NK-92 treated with Interleukin-12 subunit alpha and Interleukin-12 subunit beta, amount 100 ng/mL, for 24 hours (cell line): Measurements from ENCODE around the gene PSMA7.
A peak's percentile ranks its signal among the peaks of the same experiment; 100 is the strongest.

ENCODE experiments used
- DNase-seq: peaks from one replicate; lab custom pipeline; 2025; lab: John Stamatoyannopoulos, UW

PSMA7 gene

DNA sequence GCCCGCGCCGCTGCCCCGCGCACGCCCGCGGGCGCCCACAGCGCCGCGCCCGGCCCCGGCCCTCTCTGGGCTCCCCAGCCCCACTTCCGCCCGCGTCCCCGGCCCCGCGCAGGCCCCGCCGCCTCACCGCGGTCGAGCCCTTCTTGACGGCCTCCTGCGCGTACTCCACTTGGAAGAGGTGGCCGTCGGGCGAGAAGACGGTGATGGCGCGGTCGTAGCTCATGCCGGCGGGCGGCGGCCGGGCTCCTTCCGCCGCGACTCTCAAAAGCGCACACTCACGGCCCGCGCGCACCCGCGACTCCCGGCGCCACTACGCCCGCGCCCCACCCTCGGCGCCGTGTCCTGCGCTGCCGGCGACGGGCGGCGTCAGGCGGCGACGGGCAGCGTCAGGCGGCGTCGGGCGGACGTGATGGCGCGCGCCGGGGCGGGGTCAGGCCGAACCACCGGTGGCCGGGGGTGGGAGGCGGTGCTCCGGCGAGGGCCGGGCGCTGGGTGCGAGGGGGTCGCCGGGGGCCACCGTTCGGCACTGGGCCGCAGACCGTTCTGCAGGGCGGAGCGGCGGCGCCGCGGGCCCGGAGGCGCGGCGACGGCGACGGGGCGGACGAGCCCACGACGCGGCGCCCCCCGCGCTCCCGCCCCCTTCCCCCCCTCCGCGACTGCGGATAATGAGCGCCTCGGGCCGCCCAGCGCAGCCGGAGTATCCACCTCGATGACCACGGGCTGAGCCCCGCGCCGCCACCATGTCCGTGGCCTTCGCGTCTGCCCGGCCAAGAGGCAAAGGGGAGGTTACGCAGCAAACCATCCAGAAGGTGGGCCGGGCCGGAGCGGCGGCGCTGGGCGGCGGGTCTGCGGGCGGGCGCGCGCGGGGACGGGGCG, at the start of gene PSMA7, which contains the start of gene SS18L1:
PSMA7 (minus strand) TSS at position 314 of the 876 bp plus-strand sequence; CDS start at position 223, 91 bp downstream.
SS18L1 (plus strand) TSS at position 689 of the 876 bp plus-strand sequence; CDS start at position 741, 52 bp downstream.
- DNase-seq = peak; percentile 72

DNA sequence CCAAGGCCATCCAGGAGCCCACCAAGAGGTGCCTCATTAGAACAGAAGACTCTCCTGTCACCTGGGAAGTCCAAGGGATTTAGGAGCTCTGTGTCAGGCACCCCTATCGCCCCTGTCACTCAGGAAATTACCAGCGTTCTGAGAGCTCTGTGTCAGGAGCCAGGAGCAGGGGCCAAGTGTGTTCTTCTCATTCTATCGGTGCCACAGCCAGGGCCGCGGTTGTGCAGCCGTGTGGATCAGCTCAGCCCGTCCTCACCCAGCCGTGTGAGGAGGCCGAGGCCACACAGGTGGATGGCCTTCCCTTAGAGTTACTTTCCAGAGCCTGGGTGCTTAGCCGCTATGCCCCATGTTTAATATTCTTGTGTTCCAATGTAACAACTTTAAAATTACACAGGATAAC, 49.4 kb upstream of the PSMA7 start:
- DNase-seq = no peak

DNA sequence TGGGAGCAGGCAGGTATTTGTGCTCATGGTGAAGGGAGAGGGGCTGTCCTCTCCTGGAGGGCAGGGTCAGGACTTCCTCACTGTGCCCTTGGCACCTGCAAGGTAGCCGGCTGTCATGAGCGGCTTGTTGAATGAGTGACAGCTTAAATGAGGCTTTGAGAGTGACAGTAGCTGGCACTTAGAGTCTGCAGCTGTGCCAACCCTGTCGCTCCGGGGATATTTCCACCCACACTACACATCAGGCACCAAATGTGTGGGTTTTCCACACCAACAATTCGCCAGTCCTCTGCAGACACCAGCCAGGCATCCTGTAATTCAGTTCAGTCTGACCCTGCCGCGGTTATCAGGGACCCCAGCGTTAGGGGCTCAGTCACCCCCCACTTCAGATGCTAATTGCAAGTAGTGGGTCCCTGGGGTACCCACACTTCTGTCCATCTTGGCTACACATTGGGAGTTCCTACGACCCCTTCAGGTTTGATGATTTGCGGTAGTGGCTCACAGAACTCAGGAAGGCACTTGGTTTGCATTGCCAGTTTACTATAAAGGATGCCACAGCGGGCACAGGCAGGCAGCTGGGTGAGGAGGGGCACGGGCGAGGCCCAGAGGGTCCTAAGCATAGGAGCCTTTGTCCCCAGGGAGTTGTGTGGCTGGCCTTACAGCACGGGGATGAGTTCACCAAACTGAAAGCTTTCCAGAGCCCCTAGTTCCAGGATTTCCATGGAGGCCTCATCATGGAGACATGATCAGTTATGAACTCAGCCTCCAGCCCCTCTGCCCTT, 48.8 kb upstream of the PSMA7 start:
- DNase-seq = no peak

DNA sequence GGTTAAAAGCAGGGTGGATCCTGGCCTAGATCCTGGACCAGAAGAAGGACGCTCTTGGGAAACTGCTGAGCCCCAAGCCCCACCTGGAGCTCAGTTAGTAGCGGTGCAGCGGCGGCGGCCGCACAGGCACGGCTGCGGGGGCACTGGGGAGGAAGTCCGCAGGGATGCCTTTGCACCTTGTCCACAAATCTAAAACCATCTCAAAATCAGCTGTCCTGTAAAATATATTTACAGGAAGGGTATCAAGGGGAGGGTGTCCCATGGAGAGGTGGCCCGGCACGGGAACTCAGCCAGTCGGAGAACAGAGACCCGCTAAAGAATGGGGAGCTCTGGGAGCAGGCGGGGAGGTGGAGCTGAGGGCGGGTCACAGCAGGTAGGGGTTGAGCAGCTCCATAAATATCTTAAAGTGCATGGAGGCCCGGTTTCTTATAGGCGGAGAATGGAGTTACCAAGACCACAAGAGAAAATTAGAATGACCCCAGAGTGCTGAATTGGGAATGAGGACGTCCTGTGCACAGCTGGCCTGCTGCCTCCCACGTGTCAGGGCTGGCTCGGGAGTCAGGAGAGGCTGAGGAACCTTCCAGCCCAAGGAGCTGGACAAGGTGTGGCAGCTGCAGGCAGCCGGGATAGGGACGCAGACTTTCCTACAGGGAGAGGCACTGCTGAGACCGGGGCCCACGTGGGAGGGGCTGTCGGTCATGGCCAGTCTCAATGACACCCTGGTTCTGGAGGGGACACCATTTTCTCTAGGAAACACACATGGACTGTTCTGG, 47.6 kb upstream of the PSMA7 start:
- no peak for DNase-seq

DNA sequence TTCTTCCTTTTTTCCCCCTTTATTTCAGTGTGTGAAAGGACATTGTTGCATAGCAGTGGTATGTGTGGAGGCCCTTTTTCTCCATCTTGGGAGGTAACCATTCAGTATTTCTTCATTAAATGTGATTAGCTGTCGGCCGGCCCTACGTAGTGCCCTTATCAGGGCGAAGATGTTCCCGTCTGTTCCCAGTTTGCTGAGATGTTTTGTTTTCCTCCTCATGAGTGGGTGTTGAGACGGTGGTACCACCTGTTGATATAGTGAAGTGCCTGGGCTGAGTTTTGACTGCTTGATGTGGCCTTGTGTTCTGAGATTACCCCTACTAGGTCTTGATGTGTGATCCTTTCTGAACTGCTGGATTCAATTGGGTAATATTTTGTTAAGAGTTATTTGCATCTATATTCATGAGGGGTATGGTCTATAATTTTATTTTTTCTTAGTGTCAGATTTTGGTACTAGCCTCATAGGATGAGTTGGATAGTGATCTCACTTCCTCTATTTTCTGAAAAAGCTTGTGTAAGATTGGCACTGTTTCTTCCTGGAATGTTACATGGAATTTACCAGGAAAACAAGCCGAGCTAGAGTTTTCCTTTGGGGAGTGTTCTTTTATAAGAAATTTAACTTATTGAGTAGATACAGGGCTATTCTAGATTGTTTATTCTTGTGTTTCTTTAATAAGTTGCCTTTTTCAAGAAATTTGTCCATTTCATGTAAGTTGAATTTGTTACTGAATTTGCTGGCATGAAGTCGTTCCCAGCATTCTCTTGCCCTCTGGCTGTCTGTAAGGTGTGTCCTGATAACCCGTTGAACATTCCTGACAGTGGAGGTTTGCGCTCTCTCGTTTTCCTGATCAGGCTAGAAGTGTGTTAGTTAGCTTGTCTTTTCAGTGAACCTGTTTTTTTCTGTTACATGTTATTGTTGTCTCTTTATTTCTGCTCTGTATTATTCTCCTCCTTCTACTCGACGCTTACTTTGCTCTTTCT, 44.0 kb upstream of the PSMA7 start:
- no peak for DNase-seq

DNA sequence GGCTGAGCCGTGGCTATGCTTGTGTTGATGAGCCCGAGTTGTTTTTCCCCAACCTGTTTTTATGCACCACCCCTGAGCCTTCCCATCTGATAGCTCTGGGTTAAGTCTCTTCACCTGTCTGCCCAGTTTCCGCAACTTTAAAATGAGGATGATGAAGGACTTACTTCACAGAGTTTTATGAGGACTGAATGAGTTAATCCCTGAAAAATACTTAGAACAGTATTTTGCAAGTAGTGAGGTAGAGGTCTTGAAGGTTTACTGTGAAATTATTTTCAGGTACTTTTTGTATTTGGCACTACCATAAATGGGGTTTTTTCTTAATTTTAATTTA, 42.9 kb upstream of the PSMA7 start:
- no peak for DNase-seq

DNA sequence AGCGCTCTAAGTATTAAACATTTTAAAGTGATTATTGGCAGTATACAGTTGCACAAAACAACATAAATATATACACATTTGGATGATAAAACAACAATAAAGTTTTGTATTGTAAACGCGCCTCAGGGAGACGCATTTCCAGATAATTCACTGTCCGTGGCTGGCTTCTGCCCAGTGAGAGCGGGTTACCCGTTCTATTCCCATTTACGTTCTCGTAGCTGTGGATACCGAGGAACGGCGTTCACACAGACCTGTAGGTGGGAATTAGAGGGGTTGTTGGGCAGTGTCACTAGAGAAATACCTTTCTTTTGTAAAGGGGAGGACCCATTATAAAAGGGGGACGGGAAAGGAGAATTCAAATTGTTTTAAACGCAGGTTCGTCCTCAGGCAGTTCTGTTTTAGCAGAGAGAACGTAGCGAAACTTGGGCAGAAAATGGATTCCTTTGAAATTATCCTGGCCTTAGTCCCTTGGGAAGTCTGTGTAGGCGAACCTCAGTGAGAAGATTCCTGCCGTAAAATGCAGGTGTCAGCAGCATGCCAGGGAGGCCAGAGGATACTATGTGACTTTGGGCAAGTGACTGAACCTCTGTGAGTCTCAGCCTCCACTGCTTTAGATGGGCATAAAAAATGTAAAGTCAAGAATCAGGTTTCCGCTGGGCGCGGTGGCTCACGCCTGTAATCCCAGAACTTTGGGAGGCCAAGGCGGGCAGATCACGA, 40.4 kb upstream of the PSMA7 start:
- no peak for DNase-seq

DNA sequence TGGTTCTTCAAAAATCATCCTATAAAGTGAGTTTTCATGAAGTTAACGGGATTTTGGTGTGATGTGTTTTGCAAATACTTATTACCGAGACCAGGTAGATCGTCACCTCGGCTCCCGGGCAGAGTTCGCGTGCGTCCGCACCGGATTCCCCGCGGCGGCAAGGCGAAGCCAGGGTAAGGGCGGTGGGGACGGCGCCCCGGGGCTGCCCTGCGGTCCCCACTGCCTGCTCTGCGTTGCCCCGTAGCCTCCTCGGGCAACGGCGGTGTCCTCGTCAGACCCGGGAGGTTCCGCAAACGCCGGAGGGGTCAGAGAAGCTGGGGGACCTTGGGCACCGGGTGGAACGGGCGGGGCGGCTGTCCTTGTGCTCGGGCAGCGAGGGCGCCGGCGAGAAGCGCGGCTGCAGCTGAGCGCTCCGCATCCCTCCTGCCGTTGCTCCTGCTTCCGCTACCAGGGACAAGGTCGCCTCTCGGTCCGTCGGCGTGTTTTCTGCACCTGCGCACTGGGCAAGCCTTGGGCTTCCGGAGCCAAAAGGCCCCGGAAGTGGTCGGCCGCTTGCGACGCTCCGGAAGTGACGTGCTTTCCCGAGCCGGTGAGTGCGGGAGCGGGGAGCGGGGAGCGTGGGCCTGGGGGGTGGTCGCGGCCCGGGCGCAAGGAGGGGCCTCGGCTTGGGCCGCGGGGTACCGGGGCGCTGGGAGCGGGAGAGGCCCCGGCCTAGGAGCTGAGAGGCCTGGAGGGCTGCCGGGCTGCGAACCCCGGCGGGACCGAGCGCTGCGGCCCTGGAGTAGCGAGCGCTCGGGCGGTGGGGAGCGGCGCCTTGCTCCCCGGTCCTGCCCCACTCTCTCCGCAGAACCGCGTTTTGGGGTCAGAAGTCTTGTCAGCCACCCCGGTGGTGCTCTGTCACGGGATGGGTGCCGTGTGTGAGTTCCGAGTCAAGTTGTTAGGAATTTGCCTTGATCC, 39.6 kb upstream of the PSMA7 start, which contains the start of gene MTG2:
MTG2 (plus strand) TSS at position 560 of the 957 bp plus-strand sequence. CDS start 10,393 bp downstream, outside the sequence.
- DNase-seq = peak; percentile 92

DNA sequence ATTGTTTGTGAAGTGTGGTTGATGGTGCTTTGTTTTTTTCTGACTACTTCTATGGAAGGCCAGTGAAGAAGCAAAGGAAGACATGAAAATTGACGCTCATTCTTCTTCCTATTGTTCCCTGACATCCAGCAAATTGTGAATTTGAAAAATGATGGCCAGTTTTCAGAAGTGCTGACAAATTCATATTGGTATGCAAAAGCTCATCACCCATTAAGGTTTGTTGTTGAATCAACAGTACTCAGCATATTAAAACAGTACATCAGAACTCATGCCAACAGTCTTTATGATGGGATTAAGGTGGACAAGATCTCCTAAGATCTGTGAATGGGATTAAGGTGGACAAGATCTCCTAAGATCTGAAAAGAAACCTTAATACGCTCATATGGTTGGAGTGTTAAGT, 38.6 kb upstream of the PSMA7 start:
- DNase-seq = no peak

DNA sequence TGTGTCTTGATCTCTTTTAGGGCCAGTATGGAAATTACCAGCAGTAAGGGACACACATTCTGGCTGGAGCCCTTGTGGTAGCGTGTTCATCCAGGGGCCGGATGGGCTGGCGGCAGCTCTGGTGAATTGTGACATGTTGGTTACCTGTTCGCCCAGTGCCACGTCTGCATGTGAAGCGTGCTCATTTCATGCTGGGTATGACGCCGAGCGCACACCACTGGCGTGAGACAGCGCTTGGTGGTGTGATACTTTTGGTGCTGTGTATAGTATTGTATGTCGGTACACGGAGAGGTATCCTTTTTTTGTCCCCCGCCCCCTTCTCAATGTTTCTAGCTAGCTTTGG, 35.9 kb upstream of the PSMA7 start:
- DNase-seq = no peak

DNA sequence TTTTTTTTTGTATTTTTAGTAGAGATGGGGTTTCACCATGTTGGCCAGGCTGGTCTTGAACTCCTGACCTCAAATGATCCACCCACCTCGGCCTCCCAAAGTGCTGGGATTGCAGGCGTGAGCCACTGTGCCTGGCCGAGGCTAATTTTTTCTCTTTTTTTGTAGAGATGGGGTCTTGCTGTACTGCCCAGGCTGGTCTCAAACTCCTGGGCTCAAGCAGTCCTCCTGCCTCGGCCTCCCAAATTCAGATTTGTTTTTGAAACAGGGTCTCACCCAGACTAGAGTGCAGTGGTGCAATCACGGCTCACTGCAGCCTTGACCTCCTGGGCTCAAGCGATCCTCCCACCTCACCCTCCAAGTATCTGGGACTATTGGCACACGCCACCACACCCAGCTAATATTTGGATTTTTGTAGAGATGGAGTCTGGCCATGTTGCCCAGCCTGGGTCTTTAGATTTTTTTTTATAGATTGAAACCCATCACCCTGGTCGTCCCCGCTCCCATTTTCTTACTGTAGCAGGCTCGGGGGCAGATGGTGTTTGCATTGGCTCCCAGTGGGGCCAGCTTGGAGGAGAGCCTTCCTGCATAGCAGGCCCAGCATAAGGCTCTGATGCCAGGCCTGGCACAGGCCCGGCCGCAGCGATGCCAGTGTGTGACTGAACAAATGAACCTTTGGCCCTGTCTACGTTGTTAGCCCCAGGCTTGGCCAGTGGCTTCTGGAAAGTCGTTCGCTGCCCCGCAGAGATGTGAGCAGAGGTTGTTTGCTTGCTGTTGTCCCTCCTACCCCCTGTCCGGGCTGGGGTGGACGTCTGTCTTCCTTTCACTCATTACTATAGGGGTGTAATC, 35.3 kb upstream of the PSMA7 start:
- DNase-seq = no peak

DNA sequence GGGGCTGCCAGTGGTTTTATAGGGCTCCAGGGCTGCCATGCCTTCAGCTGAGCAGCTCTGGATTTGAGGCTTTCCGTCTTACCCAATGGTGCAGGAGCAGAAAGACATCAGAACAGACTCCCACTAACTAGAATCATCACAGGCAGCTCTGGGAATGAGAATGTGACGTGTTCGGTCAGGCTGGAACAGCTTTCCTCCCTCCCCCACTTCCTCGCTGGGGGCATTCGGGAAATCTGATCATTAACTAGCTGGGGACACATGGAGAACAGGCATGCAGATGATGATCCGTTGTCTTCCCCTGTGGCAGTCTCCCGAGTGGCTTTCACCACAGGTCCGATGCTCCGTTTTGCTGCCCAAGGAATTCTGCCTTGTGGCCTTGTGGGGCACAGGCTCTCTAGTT, 34.1 kb upstream of the PSMA7 start:
- no peak for DNase-seq

DNA sequence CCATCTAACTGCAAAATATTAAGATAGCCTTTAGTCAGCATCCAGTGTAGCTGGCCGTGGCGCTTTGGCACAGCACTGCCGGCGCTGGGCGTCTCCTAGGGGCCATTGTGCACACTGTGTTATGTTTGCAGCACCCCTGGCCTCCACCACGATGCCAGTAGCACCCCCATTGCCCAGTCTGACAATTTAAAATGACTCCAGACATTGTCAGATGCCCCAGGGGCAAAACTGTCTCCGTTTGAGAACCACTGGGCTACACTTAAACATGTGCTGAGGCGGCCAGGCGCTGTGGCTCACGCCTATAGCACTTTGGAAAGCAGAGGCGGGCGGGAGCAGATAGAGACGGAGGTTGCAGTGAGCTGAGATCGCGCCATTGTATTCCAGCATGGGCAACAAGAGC, 33.7 kb upstream of the PSMA7 start:
- no peak for DNase-seq

DNA sequence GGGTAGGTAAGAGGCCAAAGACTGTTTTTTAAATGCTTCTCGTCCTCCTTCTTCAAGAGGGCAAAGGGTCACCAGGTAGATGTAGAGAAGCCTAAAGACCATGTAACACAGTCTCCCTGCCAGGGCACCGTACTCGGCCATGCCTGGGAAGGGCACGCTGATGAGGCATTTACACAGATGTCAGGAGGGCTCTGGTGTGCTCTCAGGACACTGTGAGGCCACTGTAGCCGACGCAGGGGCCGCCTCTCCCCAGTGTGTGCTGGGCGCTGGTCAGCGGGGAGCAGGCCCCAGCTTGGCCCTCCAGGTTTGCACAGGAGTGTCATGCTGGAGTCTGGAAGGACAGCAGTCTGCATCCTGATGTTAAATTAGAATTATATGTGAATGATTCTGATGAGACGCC, 32.5 kb upstream of the PSMA7 start:
- DNase-seq = no peak

DNA sequence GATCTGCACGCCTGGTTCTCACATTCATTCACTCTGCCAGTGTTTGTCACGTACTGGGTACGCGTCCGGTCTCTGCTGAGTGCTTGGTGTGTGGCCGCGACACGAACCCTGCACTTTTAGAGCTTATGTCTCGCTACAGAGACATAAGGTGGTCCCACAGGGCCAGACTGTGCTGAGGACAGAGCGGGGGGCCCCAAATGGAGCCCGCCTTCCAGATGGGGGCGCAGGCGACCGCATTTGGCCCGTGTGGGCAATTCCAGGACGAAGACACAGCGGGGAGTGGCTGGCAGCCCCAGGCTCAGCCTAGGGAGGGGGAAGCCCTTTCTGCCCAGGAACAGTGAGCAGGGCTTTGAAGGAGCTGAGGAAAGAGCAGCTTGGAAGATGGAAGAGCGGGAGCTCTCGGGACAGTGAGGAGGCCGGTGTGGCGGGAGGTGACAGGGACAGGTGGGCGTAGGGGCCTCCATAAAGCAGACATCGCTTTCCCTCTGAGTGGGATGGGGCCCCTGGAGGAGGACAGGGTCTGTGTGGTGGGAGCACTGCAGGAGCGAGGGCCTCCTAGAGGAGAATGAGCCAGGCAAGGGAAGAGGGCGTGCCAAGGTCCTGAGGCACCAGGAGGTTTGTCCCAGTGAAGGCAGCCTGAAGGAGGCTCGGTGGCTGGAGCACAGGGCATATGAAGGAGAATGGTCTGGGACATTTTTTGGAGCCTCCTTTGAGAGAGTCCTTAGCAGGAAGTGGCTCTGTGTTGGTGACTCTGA, 31.9 kb upstream of the PSMA7 start:
- DNase-seq = no peak

DNA sequence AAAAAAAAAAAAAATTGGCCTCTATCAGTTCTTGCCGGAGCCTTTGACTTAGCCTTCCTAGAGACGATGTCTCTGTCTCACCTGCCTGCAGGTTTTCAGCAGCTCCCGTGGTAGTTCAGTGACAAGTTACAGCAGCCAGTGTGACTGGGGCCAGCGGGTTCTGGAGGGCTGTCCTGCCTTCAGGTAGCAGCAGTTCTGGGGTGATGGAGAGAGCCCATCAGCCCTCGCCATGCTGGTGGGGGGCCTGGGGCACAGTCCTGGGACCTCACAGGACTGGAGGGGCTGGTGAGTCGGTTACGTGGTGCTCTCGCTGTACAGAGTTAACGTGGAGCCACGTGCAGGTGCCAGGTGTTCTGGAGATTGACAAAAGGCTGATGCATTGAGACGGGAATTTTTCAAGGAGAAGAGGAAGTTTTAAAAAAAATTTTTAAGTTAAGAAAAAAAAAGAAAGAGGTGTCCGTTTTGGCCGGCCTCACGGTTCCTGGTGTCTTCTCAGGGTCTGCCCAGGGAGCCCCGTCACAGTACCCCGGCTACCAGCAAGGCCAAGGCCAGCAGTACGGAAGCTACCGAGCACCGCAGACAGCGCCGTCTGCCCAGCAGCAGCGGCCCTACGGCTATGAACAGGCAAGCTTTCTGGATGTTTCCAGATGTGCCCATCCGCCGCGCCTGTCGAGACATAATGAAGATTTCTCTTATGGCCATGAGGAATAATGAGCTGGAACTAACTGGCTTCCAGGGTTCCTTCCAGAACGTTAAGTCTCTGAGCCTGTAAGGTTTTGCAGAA, 31.0 kb upstream of the PSMA7 start:
- no peak for DNase-seq

DNA sequence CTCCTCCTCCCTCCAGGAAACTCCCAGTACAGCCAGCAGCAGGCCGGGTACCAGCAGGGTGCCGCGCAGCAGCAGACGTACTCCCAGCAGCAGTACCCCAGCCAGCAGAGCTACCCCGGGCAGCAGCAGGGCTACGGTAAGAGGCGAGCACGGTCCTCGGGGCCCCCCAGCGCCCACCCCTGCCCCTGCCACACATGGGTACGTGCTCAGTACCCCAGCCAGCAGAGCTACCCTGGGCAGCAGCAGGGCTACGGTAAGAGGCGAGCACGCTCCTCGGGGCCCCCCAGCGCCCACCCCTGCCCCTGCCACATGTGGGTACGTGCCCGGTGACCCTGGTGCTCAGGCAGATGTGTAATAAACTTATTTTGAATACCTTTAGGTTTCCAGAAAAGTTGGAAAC, 29.5 kb upstream of the PSMA7 start:
- no peak for DNase-seq
